HL-60 (cell line): ENCODE results near the gene PDE8A.

Experiments
- CTCF ChIP-seq: IDR thresholded peaks from one replicate; pipeline ENCODE4 v1.5.1; 2011; ENCODE audit warnings: low read length, control low read depth, inconsistent platforms; ENCODE audit not compliant: insufficient read depth
- REST ChIP-seq: IDR thresholded peaks from 2 replicates; pipeline ENCODE4 v1.6.1; 2012; ENCODE audit warnings: low read depth; ENCODE audit not compliant: insufficient replicate concordance

- no peak for TF ChIP-seq CTCF
- no peak for TF ChIP-seq REST
These were observed 1.6 kb downstream of the PDE8A start for GRCh38 chr15:84983294-84983693.
